Measurements from ENCODE around the gene IQGAP1.

The IQGAP1 gene

GRCh38 chr15:90396321-90396720 is 8.3 kb downstream of the IQGAP1 start:
- Histone ChIP-seq H3K4me3 (ENCODE audit: low read depth, low read length) (no peak overlapping the region), H3K9me3 (no peaks in the 10 kb centered on the region), H3K4me1 (peaks cover under 1% of the 10 kb centered on the region), H3K36me3 (no peaks in the 10 kb centered on the region; the same call in 1 of the 2 replicates), H3K27me3 (no peaks in the 10 kb centered on the region)
- no peak for TF ChIP-seq CTCF (IDR thresholded peaks at IDR 0.05; ENCODE audit: low read depth, low read length)
- DNase-seq, result no peak

GRCh38 chr15:90400005-90400758 is 12.1 kb downstream of the IQGAP1 start:
- no peak for DNase-seq
- Histone ChIP-seq H3K9me3 (no peaks in the 10 kb centered on the region), H3K27me3 (no peaks in the 10 kb centered on the region), H3K4me1 (peaks cover 5% of the 10 kb centered on the region), H3K36me3 (no peaks in the 10 kb centered on the region), H3K4me3 (ENCODE audit: low read depth, low read length) (no peak overlapping the region)
- no peak for TF ChIP-seq CTCF (IDR thresholded peaks at IDR 0.05; ENCODE audit: low read depth, low read length)

GRCh38 chr15:90400759-90401314 is 12.8 kb downstream of the IQGAP1 start:
- no peak for TF ChIP-seq CTCF (IDR thresholded peaks at IDR 0.05; ENCODE audit: low read depth, low read length)
- peak; percentile 58 for DNase-seq
- Histone ChIP-seq H3K27me3 (no peaks in the 10 kb centered on the region), H3K9me3 (no peaks in the 10 kb centered on the region), H3K4me1 (peaks cover 5% of the 10 kb centered on the region), H3K36me3 (no peaks in the 10 kb centered on the region), H3K4me3 (ENCODE audit: low read depth, low read length) (no peak overlapping the region)

- H3K4me1 ChIP-seq, result peaks cover 5% of the 10 kb centered on the region
- H3K9me3 ChIP-seq, result no peaks in the 10 kb centered on the region
- H3K27me3 ChIP-seq, result no peaks in the 10 kb centered on the region
- DNase-seq, result no peak
- TF ChIP-seq CTCF (IDR thresholded peaks at IDR 0.05; ENCODE audit: low read depth, low read length), result no peak
- no peaks in the 10 kb centered on the region for H3K36me3 ChIP-seq
- H3K4me3 ChIP-seq (ENCODE audit: low read depth, low read length), result no peak overlapping the region
Observed at GRCh38 chr15:90401495-90401894, 13.5 kb downstream of the IQGAP1 start.

GRCh38 chr15:90402223-90402622 is 14.2 kb downstream of the IQGAP1 start:
- DNase-seq, result no peak
- H3K4me3 ChIP-seq (ENCODE audit: low read depth, low read length), result no peak overlapping the region
- no peaks in the 10 kb centered on the region for H3K27me3 ChIP-seq
- no peaks in the 10 kb centered on the region for H3K9me3 ChIP-seq
- H3K4me1 ChIP-seq, result peaks cover 5% of the 10 kb centered on the region
- no peaks in the 10 kb centered on the region for H3K36me3 ChIP-seq
- no peak for TF ChIP-seq CTCF (IDR thresholded peaks at IDR 0.05; ENCODE audit: low read depth, low read length)

- H3K4me3 ChIP-seq (ENCODE audit: low read depth, low read length), result no peak overlapping the region
- peaks cover 5% of the 10 kb centered on the region for H3K4me1 ChIP-seq
- TF ChIP-seq CTCF (IDR thresholded peaks at IDR 0.05; ENCODE audit: low read depth, low read length), result no peak
- no peak for DNase-seq
- H3K27me3 ChIP-seq, result no peaks in the 10 kb centered on the region
- H3K36me3 ChIP-seq, result no peaks in the 10 kb centered on the region
- no peaks in the 10 kb centered on the region for H3K9me3 ChIP-seq
Observed at GRCh38 chr15:90402767-90403166, 14.7 kb downstream of the IQGAP1 start.
